ENCODE data around the gene TMEM117. TPM values are rescaled to one million over a fixed set of nuclear protein-coding genes. Genes with fewer than 3 reads are reported as not detected.
"Not testable (repeated sequence)": the region's sequence is repeated elsewhere in the genome, so short reads cannot be mapped to it uniquely, and the experiment has no call there.

The TMEM117 gene
- total RNA-seq, 1 experiment from 2014 or later, result 3.7 TPM

GRCh38 chr12:44162961-44163360, 327.1 kb downstream of the TMEM117 start:
- no peak for DNase-seq (ENCODE audit: extremely low read depth, low read depth)

- no peak for DNase-seq (ENCODE audit: extremely low read depth, low read depth)
These were observed 338.2 kb downstream of the TMEM117 start for GRCh38 chr12:44174053-44174452.

GRCh38 chr12:44184499-44185206, 348.8 kb downstream of the TMEM117 start:
- no peak for DNase-seq (ENCODE audit: extremely low read depth, low read depth)

- DNase-seq (ENCODE audit: extremely low read depth, low read depth), result no peak
These were observed 357.4 kb downstream of the TMEM117 start for GRCh38 chr12:44193281-44193680.

- DNase-seq (ENCODE audit: extremely low read depth, low read depth), result not testable (repeated sequence)
These were observed 359.8 kb downstream of the TMEM117 start for GRCh38 chr12:44195719-44196118.

- DNase-seq (ENCODE audit: extremely low read depth, low read depth), result no peak
These were observed 370.2 kb downstream of the TMEM117 start for GRCh38 chr12:44206045-44206444.

GRCh38 chr12:44217146-44217883, 381.4 kb downstream of the TMEM117 start:
- no peak for DNase-seq (ENCODE audit: extremely low read depth, low read depth)

- DNase-seq (ENCODE audit: extremely low read depth, low read depth), result no peak
These were observed 387.9 kb downstream of the TMEM117 start for GRCh38 chr12:44223736-44224135.

GRCh38 chr12:44224399-44225148, 388.7 kb downstream of the TMEM117 start:
- no peak for DNase-seq (ENCODE audit: extremely low read depth, low read depth)

GRCh38 chr12:44225149-44225510, 389.2 kb downstream of the TMEM117 start:
- DNase-seq (ENCODE audit: extremely low read depth, low read depth), result no peak

- DNase-seq (ENCODE audit: extremely low read depth, low read depth), result no peak
These were observed 391.7 kb downstream of the TMEM117 start for GRCh38 chr12:44227616-44228015.

- DNase-seq (ENCODE audit: extremely low read depth, low read depth), result no peak
These were observed 394.0 kb downstream of the TMEM117 start for GRCh38 chr12:44229846-44230245.

- no peak for DNase-seq (ENCODE audit: extremely low read depth, low read depth)
These were observed 399.8 kb downstream of the TMEM117 start for GRCh38 chr12:44235674-44236073.

- DNase-seq (ENCODE audit: extremely low read depth, low read depth), result no peak
These were observed 404.3 kb downstream of the TMEM117 start for GRCh38 chr12:44240186-44240585.

GRCh38 chr12:44245932-44246331, 410.1 kb downstream of the TMEM117 start:
- DNase-seq (ENCODE audit: extremely low read depth, low read depth), result no peak

GRCh38 chr12:44246482-44247105, 410.7 kb downstream of the TMEM117 start:
- no peak for DNase-seq (ENCODE audit: extremely low read depth, low read depth)

- DNase-seq (ENCODE audit: extremely low read depth, low read depth), result no peak
These were observed 411.7 kb downstream of the TMEM117 start for GRCh38 chr12:44247588-44247987.

- no peak for DNase-seq (ENCODE audit: extremely low read depth, low read depth)
These were observed 412.6 kb downstream of the TMEM117 start for GRCh38 chr12:44248436-44248835.

- not testable (repeated sequence) for DNase-seq (ENCODE audit: extremely low read depth, low read depth)
These were observed 414.6 kb downstream of the TMEM117 start for GRCh38 chr12:44250440-44250839.

- no peak for DNase-seq (ENCODE audit: extremely low read depth, low read depth)
These were observed 417.5 kb downstream of the TMEM117 start for GRCh38 chr12:44253338-44253856.

- DNase-seq (ENCODE audit: extremely low read depth, low read depth), result no peak
These were observed 422.4 kb downstream of the TMEM117 start for GRCh38 chr12:44258246-44258645.
